Breast epithelium (tissue), 3 donors: ENCODE measurements around the gene MTHFD1.

Experiments used
- POLR2AphosphoS5 ChIP-seq, 3 donors: sonication (generic); formaldehyde crosslinking; IDR thresholded peaks; one replicate each; pipeline ENCODE4 v1.6.1; 2017; ENCODE audit warnings: antibody characterized with exemption in 3 of 3
- TF ChIP-seq, protein P1 (sequence below), 3 donors: fragments of 450-650 bp; IDR thresholded peaks; one replicate each; pipeline ENCODE4 v1.5.1; 2016 to 2017; ENCODE audit warnings: antibody characterized with exemption in 3 of 3, mild to moderate bottlenecking in 3 of 3, moderate library complexity in 3 of 3

DNA sequence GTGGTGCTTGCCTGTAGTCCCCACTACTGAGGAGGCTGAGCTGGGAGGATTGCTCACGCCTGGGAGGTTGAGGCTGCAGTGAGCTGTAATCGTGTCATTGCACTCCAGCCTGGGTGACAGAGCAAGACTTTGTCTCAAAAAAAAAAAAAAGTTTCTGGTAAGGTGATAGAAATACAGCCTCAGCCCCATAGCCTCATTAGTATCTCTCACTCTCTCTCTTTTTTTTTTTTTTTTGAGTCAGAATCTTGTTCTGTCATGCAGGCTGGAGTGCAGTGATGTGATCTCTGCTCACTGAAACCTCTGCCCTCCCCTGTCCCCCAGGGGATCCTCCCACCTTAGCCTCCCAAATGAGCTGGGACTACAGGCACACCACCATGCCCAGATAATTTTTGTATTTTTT lies 19.2 kb downstream of the MTHFD1 start:
- TF ChIP-seq, protein P1, sequence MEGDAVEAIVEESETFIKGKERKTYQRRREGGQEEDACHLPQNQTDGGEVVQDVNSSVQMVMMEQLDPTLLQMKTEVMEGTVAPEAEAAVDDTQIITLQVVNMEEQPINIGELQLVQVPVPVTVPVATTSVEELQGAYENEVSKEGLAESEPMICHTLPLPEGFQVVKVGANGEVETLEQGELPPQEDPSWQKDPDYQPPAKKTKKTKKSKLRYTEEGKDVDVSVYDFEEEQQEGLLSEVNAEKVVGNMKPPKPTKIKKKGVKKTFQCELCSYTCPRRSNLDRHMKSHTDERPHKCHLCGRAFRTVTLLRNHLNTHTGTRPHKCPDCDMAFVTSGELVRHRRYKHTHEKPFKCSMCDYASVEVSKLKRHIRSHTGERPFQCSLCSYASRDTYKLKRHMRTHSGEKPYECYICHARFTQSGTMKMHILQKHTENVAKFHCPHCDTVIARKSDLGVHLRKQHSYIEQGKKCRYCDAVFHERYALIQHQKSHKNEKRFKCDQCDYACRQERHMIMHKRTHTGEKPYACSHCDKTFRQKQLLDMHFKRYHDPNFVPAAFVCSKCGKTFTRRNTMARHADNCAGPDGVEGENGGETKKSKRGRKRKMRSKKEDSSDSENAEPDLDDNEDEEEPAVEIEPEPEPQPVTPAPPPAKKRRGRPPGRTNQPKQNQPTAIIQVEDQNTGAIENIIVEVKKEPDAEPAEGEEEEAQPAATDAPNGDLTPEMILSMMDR (IDR thresholded peaks at IDR 0.05) = no peak
- TF ChIP-seq POLR2AphosphoS5 (IDR thresholded peaks at IDR 0.05) = no peak
